AG04449 (cell line): ENCODE data around the gene CASD1.

Experiments
- CTCF ChIA-PET: fragments of 350-600 bp; formaldehyde crosslinking; extraction: SDS; loops from one replicate; lab custom pipeline; 2021; ENCODE audit warnings: antibody characterized with exemption; lab: Yijun Ruan, JAX
- POLR2A ChIA-PET: fragments of 400-600, 350-600 bp; formaldehyde crosslinking; extraction: SDS; loops from one replicate; lab custom pipeline; 2020; ENCODE audit warnings: antibody characterized with exemption, inconsistent platforms; lab: Yijun Ruan, JAX
- DNase-seq: peaks from one replicate; pipeline ENCODE4 v3.0.0-alpha.2; 2010; ENCODE audit warnings: low read depth, low spot score
- H3K4me3 ChIP-seq: 2 replicates; pipeline ENCODE4 v1.5.1; 2011; ENCODE audit warnings: low read depth, mild to moderate bottlenecking, control low read depth, low read length
- TF ChIP-seq, protein P1 (sequence below): IDR thresholded peaks from one replicate; pipeline ENCODE4 v1.5.1; 2011; ENCODE audit warnings: mild to moderate bottlenecking, moderate library complexity, low read length, control low read depth, inconsistent platforms; ENCODE audit not compliant: insufficient read depth; ENCODE audit errors: missing control alignments

The CASD1 gene

DNA sequence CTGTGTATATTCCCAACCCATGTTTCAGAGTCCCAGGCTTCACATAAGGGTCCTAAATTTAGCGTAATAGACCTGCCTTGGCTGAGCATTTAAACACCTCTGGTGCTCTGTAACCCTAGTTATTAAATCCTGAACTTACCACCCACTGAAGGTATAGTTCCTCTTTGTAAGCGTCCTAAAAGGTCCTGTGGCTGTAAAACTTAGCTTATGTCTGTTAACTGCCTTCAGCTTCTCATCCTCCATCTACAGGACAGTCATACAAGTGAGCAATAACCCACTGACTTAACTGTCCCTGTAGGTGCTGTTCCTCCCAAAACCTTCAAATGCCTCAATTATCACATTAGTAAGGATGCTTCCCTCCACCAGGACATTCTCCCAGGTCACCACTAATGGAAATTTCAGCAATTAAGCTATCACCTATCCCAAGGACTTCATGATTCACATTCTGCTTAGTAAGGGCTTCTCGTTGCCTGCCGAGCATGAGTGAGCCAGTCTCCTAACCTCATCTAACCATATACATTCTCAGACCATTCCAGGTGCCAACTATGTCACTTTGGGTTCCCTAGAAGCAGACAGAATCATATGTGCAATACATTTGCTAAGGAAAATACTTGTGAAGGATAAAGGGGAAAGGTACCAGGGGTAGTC lies 55.8 kb downstream of the CASD1 start:
- no peak overlapping the region for H3K4me3 ChIP-seq
- TF ChIP-seq, protein P1, sequence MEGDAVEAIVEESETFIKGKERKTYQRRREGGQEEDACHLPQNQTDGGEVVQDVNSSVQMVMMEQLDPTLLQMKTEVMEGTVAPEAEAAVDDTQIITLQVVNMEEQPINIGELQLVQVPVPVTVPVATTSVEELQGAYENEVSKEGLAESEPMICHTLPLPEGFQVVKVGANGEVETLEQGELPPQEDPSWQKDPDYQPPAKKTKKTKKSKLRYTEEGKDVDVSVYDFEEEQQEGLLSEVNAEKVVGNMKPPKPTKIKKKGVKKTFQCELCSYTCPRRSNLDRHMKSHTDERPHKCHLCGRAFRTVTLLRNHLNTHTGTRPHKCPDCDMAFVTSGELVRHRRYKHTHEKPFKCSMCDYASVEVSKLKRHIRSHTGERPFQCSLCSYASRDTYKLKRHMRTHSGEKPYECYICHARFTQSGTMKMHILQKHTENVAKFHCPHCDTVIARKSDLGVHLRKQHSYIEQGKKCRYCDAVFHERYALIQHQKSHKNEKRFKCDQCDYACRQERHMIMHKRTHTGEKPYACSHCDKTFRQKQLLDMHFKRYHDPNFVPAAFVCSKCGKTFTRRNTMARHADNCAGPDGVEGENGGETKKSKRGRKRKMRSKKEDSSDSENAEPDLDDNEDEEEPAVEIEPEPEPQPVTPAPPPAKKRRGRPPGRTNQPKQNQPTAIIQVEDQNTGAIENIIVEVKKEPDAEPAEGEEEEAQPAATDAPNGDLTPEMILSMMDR: no peak
- ChIA-PET POLR2A (no interaction called here), CTCF (no interaction called here)
- no peak for DNase-seq

DNA sequence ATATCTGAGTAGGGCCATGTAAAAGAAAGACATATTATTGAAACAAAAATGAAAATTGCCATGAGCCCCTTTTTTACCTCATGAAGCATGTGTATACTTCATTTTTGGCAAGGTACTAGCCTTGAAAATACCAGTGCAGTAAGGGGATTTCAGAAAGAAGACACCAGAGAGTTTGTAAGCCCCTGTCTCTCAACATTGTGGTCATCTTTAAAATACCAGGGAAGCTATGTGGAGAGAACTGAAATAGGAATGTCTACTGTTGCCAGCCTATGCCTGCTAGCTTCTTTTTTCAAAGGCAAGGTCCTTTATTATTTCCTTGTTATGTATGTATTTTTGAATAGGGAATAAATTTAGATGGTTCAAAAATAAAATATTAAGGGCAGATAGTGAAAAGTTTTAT lies 57.8 kb downstream of the CASD1 start:
- CTCF ChIA-PET: no interaction called here
- TF ChIP-seq, protein P1: no peak
- no peak for DNase-seq
- H3K4me3 ChIP-seq: no peak overlapping the region
- POLR2A ChIA-PET: no interaction called here

DNA sequence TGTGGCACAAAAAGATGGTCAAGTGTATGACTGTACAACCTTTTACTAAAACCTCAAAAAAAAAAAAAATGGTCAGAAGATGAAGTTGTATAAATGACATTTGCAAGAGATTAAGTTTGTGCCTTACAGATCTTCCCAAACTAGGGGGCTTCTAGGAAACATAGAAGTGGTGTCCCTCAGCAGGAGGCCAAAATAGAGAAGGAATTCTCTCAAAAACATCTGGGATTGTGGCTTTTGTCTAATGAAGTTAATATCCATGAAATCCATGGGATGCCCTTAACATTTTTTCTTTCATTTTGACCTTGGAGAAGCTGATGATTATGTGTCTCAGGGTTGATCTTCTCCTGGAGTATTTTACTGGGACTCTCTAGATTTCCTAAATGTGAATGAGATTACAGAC lies 62.2 kb downstream of the CASD1 start:
- no peak for DNase-seq
- TF ChIP-seq, protein P1: no peak
- ChIA-PET CTCF (no interaction called here), POLR2A (no interaction called here)
- no peak overlapping the region for H3K4me3 ChIP-seq

DNA sequence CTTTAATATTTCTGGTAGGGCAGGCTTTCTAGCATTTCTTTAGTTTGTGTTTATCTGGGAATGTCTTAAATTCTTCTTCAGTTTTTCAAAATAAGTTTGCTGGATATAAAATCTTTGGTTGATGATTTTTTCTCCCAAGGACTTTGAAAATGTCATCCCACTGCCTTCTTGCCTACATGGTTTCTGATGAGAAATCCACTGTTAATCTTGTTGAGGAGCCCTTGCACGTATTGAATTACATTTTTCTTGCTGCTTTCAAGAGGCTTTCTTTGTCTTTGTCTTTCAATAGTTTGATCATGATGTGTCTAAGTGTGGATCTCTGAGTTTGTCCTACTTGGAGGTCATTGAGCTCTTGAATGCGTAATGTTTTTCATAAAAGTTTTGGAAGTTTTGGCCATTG lies 66.0 kb downstream of the CASD1 start:
- DNase-seq: no peak
- TF ChIP-seq, protein P1: no peak
- POLR2A ChIA-PET: no interaction called here
- H3K4me3 ChIP-seq: no peak overlapping the region
- CTCF ChIA-PET: no interaction called here

DNA sequence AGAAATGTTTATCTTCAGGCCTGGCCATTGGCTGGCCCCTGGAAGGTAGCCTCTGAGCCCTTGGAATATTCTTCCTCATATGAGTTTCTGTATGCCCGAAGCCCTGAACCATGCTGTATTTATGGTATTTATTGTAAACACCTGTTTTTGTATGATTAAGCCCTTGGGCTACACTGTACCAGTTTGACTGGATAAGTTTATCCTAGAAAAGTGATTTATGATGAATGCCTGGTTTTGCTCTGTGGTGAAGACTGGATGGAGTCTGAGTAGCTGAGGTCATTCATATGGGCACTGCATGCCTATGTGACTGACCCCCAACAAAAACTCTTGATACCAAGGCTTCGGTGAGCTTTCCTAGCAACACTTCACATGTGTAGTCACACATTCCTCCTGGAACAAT lies 66.7 kb downstream of the CASD1 start:
- ChIA-PET CTCF (no interaction called here), POLR2A (no interaction called here)
- H3K4me3 ChIP-seq: no peak overlapping the region
- DNase-seq: no peak
- TF ChIP-seq, protein P1: no peak

DNA sequence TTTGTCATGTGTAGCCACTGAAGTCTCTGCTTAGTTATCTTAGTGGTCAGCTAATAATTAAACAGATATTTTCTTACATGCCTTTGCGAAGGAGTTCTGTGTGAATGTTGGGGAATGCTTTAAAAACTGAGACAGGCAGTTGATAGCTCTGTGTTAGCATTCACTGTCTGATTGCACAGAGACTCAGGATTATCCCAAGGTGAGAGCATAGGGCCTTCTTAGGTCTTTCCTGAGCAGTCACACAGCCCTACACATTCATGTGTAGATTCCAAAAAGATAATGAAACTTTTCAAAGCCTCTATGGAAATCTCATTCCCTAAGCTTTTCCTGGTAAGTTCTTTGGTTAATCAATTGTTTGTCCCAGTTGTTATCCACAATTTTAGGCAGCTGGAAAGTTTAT lies 67.7 kb downstream of the CASD1 start:
- POLR2A ChIA-PET: no interaction called here
- CTCF ChIA-PET: no interaction called here
- no peak overlapping the region for H3K4me3 ChIP-seq
- no peak for DNase-seq
- TF ChIP-seq, protein P1: no peak
